Measurements from ENCODE around the gene FANCM. TPM values are rescaled to one million over a fixed set of nuclear protein-coding genes. Genes with fewer than 3 reads are reported as not detected.

The FANCM gene
- total and polyA plus RNA-seq, 12 donors, result 2.1 to 20.9 (median 6.0) TPM

- H3K9me3 ChIP-seq (replicated peaks in 1 of 3), result no peaks in the 10 kb centered on the region
- H3K27ac ChIP-seq, result no peak overlapping the region
- H3K4me3 ChIP-seq, result no peak overlapping the region
- intact Hi-C loops (cut with DNase I), result no loop called here
- TF ChIP-seq POLR2A (IDR thresholded peaks at IDR 0.05) (no peak), CTCF (IDR thresholded peaks at IDR 0.05) (no peak)
- H3K36me3 ChIP-seq (replicated peaks in 1 of 2), result peaks cover 0 to 23% of the 10 kb centered on the region in 2 donors
- DNase-seq, result no peak
- WGBS, 4 donors, result 86 to 93% (median 88%) methylated on average over 2 of the region's 2 CpGs
- H3K27me3 ChIP-seq, result no peaks in the 10 kb centered on the region
- peaks cover 19 to 20% of the 10 kb centered on the region in 2 donors for H3K4me1 ChIP-seq (replicated peaks in 1 of 2)
These were observed 41.5 kb upstream of the FANCM start for GRCh38 chr14:45094275-45094674.

GRCh38 chr14:45095143-45095542 is 40.6 kb upstream of the FANCM start:
- no peak for DNase-seq
- 91 to 96% (median 94%) methylated on average over 4 of the region's 4 CpGs for WGBS, 4 donors
- Histone ChIP-seq H3K27ac (no peak overlapping the region), H3K4me3 (no peak overlapping the region), H3K27me3 (no peaks in the 10 kb centered on the region), H3K36me3 (replicated peaks in 1 of 2) (peaks cover 0 to 32% of the 10 kb centered on the region in 2 donors), H3K4me1 (replicated peaks in 1 of 2) (peaks cover 11% of the 10 kb centered on the region in 2 donors), H3K9me3 (replicated peaks in 1 of 3) (no peaks in the 10 kb centered on the region)
- intact Hi-C loops (cut with DNase I), result no loop called here
- TF ChIP-seq CTCF (IDR thresholded peaks at IDR 0.05) (no peak), POLR2A (IDR thresholded peaks at IDR 0.05) (no peak)

GRCh38 chr14:45096218-45096617 is 39.5 kb upstream of the FANCM start:
- H3K9me3 ChIP-seq (replicated peaks in 1 of 3), result no peaks in the 10 kb centered on the region

GRCh38 chr14:45103806-45104205 is 31.9 kb upstream of the FANCM start:
- no peak overlapping the region for H3K27ac ChIP-seq
- TF ChIP-seq CTCF (IDR thresholded peaks at IDR 0.05), result no peak
- no peak for TF ChIP-seq POLR2A (IDR thresholded peaks at IDR 0.05)
- no peak for DNase-seq
- no peaks in the 10 kb centered on the region for H3K4me1 ChIP-seq (replicated peaks in 1 of 2)
- no peaks in the 10 kb centered on the region for H3K27me3 ChIP-seq
- no peaks in the 10 kb centered on the region for H3K9me3 ChIP-seq (replicated peaks in 1 of 3)
- intact Hi-C loops (cut with DNase I), result no loop called here
- H3K36me3 ChIP-seq (replicated peaks in 1 of 2), result peaks cover 0 to 57% of the 10 kb centered on the region in 2 donors
- H3K4me3 ChIP-seq, result no peak overlapping the region

More at GRCh38 chr14:45096218-45096617, 39.5 kb upstream of the FANCM start:
- no peak for DNase-seq
- Histone ChIP-seq H3K36me3 (replicated peaks in 1 of 2) (peaks cover 0 to 36% of the 10 kb centered on the region in 2 donors), H3K27me3 (no peaks in the 10 kb centered on the region), H3K27ac (no peak overlapping the region), H3K4me1 (replicated peaks in 1 of 2) (peaks cover 0 to under 1% of the 10 kb centered on the region in 2 donors), H3K4me3 (no peak overlapping the region)
- no peak for TF ChIP-seq POLR2A (IDR thresholded peaks at IDR 0.05)
- no peak for TF ChIP-seq CTCF (IDR thresholded peaks at IDR 0.05)
- 96 to 100% (median 99%) methylated on average over 4 of the region's 4 CpGs for WGBS, 4 donors
- intact Hi-C loops (cut with DNase I), result no loop called here
